ENCODE data around the gene FGF14. TPM values are rescaled to one million over a fixed set of nuclear protein-coding genes. Genes with fewer than 3 reads are reported as not detected.

The FGF14 gene
- total RNA-seq, 4 donors from 2014 or later, result 0.28 to 2.3 (median 0.35) TPM; not detected in 1

DNA sequence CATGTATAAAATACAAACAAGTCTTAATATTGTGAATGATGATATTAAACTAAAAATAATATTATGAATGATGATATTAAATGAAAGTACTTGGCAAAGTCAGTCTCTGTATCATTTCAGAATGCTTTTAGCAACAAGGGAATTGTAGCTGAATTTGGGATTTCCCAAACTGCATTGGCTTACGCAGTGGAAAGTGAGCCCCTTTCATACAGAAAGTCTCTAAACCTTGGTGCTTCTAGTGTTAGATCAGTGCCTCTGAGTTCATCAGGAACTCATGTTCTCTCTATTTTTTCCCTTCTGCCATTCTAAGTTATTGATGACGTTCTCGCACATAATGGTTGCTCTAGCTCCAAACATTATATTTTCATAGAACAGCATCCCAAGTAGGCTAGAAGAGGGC is 649.4 kb downstream of the FGF14 start:
- Histone ChIP-seq H3K4me1 (no peaks in the 10 kb centered on the region), H3K4me3 (no peak overlapping the region), H3K36me3 (no peaks in the 10 kb centered on the region), H3K27me3 (no peaks in the 10 kb centered on the region), H3K27ac (no peak overlapping the region), H3K9me3 (no peaks in the 10 kb centered on the region)
- no peak for DNase-seq
- TF ChIP-seq POLR2A (IDR thresholded peaks at IDR 0.05) (no peak), CTCF (IDR thresholded peaks at IDR 0.05) (no peak)

DNA sequence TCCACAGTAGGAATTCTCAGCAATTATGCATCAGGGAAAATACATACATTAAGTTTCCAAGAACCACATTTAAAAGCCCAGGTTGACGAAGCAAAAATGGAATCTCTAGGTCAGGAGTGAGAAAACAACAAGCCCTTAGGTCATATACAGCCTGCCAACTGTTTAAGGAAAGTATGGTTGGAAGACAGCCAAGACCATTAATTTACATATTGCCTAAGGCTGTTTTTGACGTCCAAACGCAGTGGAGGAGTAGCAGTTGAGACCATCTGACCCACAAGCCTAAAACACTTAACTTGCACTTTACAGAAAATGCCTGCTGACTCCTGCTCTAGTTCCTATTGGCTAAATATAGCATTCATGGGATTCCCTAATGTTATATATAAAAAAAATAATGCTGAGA is 650.4 kb downstream of the FGF14 start:
- Histone ChIP-seq H3K4me3 (no peak overlapping the region), H3K9me3 (no peaks in the 10 kb centered on the region), H3K4me1 (no peaks in the 10 kb centered on the region), H3K27ac (no peak overlapping the region), H3K27me3 (no peaks in the 10 kb centered on the region), H3K36me3 (no peaks in the 10 kb centered on the region)
- DNase-seq, result no peak
- no peak for TF ChIP-seq CTCF (IDR thresholded peaks at IDR 0.05)
- no peak for TF ChIP-seq POLR2A (IDR thresholded peaks at IDR 0.05)

DNA sequence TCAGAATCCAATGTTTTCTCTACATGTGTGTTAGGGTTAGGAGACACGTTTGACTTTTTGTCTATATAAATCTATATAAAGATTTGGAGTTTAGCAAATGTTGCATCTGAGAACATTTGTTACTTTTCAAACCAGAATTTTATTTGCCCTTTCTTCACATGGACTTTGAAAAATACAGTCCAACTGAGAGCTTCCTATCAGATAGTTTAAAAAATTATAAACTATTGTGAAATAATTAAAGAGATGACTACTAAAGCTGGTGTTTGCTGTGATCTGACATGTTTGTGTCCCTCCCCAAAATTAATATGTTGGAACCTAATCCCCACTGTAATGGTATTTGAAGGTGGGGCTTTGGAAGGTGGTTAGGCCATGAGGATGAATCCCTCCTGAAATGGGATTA is 652.3 kb downstream of the FGF14 start:
- Histone ChIP-seq H3K4me3 (no peak overlapping the region), H3K36me3 (no peaks in the 10 kb centered on the region), H3K9me3 (no peaks in the 10 kb centered on the region), H3K4me1 (no peaks in the 10 kb centered on the region), H3K27ac (no peak overlapping the region), H3K27me3 (no peaks in the 10 kb centered on the region)
- no peak for TF ChIP-seq POLR2A (IDR thresholded peaks at IDR 0.05)
- TF ChIP-seq CTCF (IDR thresholded peaks at IDR 0.05), result no peak
- no peak for DNase-seq

DNA sequence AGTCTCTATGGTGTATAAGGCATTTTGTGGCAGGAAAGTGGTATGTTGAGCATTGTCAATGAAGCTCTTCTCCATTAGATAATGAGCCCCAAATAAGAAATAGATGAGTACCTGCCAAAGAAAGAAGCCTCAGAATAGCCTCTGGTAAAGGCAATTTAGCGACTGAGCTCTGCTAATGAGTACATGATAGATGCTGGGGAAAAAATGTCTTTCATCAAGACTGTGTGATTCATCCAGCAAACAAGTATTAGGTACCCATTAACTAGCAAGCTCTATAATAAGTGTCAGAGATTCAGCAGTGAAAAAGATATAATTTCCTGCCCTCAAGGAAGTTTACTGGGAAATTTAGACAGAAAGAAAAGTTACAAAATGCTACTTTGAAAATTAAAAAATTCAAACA is 654.8 kb downstream of the FGF14 start:
- Histone ChIP-seq H3K4me1 (no peaks in the 10 kb centered on the region), H3K9me3 (no peaks in the 10 kb centered on the region), H3K36me3 (no peaks in the 10 kb centered on the region), H3K4me3 (no peak overlapping the region), H3K27ac (no peak overlapping the region), H3K27me3 (no peaks in the 10 kb centered on the region)
- no peak for TF ChIP-seq CTCF (IDR thresholded peaks at IDR 0.05)
- no peak for TF ChIP-seq POLR2A (IDR thresholded peaks at IDR 0.05)
- DNase-seq, result no peak

DNA sequence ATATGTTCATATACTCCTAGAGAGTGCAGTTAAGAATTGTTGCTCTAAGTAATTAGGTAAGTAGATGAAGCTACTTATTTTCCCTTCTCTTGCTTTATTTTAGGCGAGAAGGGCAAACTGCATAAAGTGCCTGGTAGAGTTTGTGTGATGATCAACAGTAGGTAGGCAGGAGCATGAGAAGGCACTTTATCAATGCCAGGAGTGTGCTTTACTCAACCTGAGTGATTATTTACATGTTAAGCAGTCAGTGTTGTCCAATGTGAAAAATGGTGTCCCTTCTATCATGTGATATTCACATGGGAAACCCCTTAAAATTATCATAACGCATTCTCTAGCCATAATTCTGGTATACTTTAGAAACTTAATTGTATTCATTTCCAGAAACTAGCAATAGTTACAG is 655.3 kb downstream of the FGF14 start:
- H3K27ac ChIP-seq, result no peak overlapping the region

More for the DNA sequence above, 655.3 kb downstream of the FGF14 start:
- no peaks in the 10 kb centered on the region for H3K4me1 ChIP-seq
- H3K4me3 ChIP-seq, result no peak overlapping the region
- DNase-seq, result no peak
- no peaks in the 10 kb centered on the region for H3K9me3 ChIP-seq
- no peaks in the 10 kb centered on the region for H3K36me3 ChIP-seq
- H3K27me3 ChIP-seq, result no peaks in the 10 kb centered on the region
- TF ChIP-seq CTCF (IDR thresholded peaks at IDR 0.05) (no peak), POLR2A (IDR thresholded peaks at IDR 0.05) (no peak)

Measured in Peyer's patch (tissue), 4 donors.